HepG2 (cell line): ENCODE results near the gene PDE9A. TPM values are rescaled to one million over a fixed set of nuclear protein-coding genes. Genes with fewer than 3 reads are reported as not detected.
A peak's percentile ranks its signal among the peaks of the same experiment; 100 is the strongest.

Experiments
- ATRX ChIP-seq: sonication (generic); formaldehyde crosslinking; IDR thresholded peaks from 2 replicates; pipeline ENCODE4 v1.4.0; 2020; ENCODE audit warnings: missing genetic modification reagents, borderline replicate concordance
- HDAC1 ChIP-seq: sonication (generic); formaldehyde crosslinking; IDR thresholded peaks from 2 replicates; pipeline ENCODE4 v1.5.1; 2020; ENCODE audit warnings: mild to moderate bottlenecking, missing genetic modification reagents
- KMT2A ChIP-seq: sonication (generic); formaldehyde crosslinking; IDR thresholded peaks from 2 replicates; pipeline ENCODE4 v1.4.0; 2020; ENCODE audit warnings: missing genetic modification reagents
- RELA ChIP-seq: sonication (generic); formaldehyde crosslinking; IDR thresholded peaks from 2 replicates; pipeline ENCODE4 v1.4.0; 2020; ENCODE audit warnings: missing genetic modification reagents
- SKI ChIP-seq: fragments of 450-650 bp; IDR thresholded peaks from one replicate; pipeline ENCODE4 v1.6.1; 2018; ENCODE audit warnings: mild to moderate bottlenecking; ENCODE audit not compliant: partially characterized antibody
- STAG1 ChIP-seq: sonication (generic); formaldehyde crosslinking; IDR thresholded peaks from 2 replicates; pipeline ENCODE4 v1.4.0; 2020; ENCODE audit warnings: missing genetic modification reagents
- ZBTB1 ChIP-seq: sonication (generic); formaldehyde crosslinking; IDR thresholded peaks from 2 replicates; pipeline ENCODE4 v1.4.0; 2020; ENCODE audit warnings: missing genetic modification reagents, borderline replicate concordance
- ZFP1 ChIP-seq: IDR thresholded peaks from 2 replicates; pipeline ENCODE4 v1.6.1; 2016
- ZNF235 ChIP-seq: sonication (generic); formaldehyde crosslinking; IDR thresholded peaks from 2 replicates; pipeline ENCODE4 v1.8.1; 2023; ENCODE audit warnings: mild to moderate bottlenecking, missing genetic modification reagents, borderline replicate concordance
- ZNF547 ChIP-seq: sonication (generic); formaldehyde crosslinking; IDR thresholded peaks from 2 replicates; pipeline ENCODE4 v1.5.1; 2020; ENCODE audit warnings: mild to moderate bottlenecking, missing genetic modification reagents
- ZSCAN29 ChIP-seq: sonication (generic); formaldehyde crosslinking; conservative IDR thresholded peaks from 2 replicates; pipeline ENCODE4 v1.4.0; 2020; ENCODE audit warnings: mild to moderate bottlenecking, missing genetic modification reagents
- polyA plus RNA-seq, 8 experiments: library from polyadenylated mRNA; depleted of rRNA in 3 of 8; stranded (reverse) in 7 of 8; unstranded in 1 of 8; fragments of >200 nt; fragmentation: Illumina TruSeq in 4 of 8; extraction: Trizol in 4 of 8; gene quantifications; 2 replicates each; pipeline versions ENCODE4 v1.2.1 to v1.2.3, GENCODE V29; 2011 to 2016; ENCODE audit warnings: low read depth in 4 of 8, missing spikeins in 1 of 8, mixed read lengths in 1 of 8; ENCODE audit not compliant: insufficient read depth in 1 of 8
- total RNA-seq, 5 experiments: library from RNA; depleted of rRNA; stranded (reverse); fragments of >200 nt; fragmentation: Illumina TruSeq; extraction: Trizol; gene quantifications; 2 replicates each; pipeline ENCODE4 v1.2.3, GENCODE V29; 2016; ENCODE audit warnings: low read depth in 1 of 5
- TF ChIP-seq, protein P1 (sequence below), 2 experiments: fragments of 450-650 bp in 1 of 2; sonication (generic) in 1 of 2; formaldehyde crosslinking in 1 of 2; IDR thresholded peaks; 2 replicates each; pipeline versions ENCODE4 v1.6.1 to v1.8.0; 2016 to 2022; ENCODE audit warnings: antibody characterized with exemption in 1 of 2, mild to moderate bottlenecking in 1 of 2, missing genetic modification reagents in 1 of 2
- TF ChIP-seq, protein P2 (sequence below): sonication (generic); formaldehyde crosslinking; IDR thresholded peaks from 2 replicates; pipeline ENCODE4 v1.4.0; 2020; ENCODE audit warnings: missing genetic modification reagents
- TF ChIP-seq, protein P3 (sequence below): IDR thresholded peaks from 2 replicates; pipeline ENCODE4 v1.6.1; 2018; ENCODE audit warnings: missing genetic modification reagents, mild to moderate bottlenecking, missing compliant biosample characterization
- TF ChIP-seq, protein P4 (sequence below): sonication (generic); formaldehyde crosslinking; IDR thresholded peaks from 2 replicates; pipeline ENCODE4 v1.4.0; 2020; ENCODE audit warnings: low read depth, missing genetic modification reagents

Gene PDE9A
- total and polyA plus RNA-seq, 2 of the 13 experiments (the other 11 are each of a cell fraction or from before 2014, with no cell fraction given) = 4.6 to 19.7 TPM

DNA sequence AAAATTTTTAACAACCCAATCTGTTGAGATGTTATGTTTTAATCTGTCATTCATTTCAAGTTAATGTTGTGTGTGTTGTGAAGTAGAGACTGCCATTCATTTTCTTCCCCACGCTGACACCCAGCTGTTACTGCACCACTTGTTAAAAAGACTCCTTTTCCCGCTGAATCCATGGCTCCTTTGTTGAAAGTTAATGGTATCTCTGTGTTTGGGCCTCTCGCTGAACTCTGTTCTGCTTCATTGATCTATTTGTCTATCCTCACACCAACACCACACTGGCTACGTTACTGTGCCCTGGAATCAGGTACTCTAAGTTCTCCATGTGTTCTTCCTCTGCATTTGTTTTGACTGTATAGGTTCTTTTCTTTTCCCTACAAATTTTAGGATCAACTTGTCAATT lies 58.2 kb downstream of the PDE9A start (continued):
- TF ChIP-seq, protein P1, sequence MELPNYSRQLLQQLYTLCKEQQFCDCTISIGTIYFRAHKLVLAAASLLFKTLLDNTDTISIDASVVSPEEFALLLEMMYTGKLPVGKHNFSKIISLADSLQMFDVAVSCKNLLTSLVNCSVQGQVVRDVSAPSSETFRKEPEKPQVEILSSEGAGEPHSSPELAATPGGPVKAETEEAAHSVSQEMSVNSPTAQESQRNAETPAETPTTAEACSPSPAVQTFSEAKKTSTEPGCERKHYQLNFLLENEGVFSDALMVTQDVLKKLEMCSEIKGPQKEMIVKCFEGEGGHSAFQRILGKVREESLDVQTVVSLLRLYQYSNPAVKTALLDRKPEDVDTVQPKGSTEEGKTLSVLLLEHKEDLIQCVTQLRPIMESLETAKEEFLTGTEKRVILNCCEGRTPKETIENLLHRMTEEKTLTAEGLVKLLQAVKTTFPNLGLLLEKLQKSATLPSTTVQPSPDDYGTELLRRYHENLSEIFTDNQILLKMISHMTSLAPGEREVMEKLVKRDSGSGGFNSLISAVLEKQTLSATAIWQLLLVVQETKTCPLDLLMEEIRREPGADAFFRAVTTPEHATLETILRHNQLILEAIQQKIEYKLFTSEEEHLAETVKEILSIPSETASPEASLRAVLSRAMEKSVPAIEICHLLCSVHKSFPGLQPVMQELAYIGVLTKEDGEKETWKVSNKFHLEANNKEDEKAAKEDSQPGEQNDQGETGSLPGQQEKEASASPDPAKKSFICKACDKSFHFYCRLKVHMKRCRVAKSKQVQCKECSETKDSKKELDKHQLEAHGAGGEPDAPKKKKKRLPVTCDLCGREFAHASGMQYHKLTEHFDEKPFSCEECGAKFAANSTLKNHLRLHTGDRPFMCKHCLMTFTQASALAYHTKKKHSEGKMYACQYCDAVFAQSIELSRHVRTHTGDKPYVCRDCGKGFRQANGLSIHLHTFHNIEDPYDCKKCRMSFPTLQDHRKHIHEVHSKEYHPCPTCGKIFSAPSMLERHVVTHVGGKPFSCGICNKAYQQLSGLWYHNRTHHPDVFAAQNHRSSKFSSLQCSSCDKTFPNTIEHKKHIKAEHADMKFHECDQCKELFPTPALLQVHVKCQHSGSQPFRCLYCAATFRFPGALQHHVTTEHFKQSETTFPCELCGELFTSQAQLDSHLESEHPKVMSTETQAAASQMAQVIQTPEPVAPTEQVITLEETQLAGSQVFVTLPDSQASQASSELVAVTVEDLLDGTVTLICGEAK (IDR thresholded peaks at IDR 0.05) = no peak
- TF ChIP-seq, protein P1 (CRISPR knock-in tag; IDR thresholded peaks at IDR 0.05) = no peak
- TF ChIP-seq ZSCAN29 (CRISPR knock-in tag) (peak; percentile 43; the same call in 1 of the 2 replicates), ATRX (CRISPR knock-in tag) (no peak), ZNF235 (CRISPR knock-in tag) (no peak), STAG1 (CRISPR knock-in tag) (peak; percentile 33; the same call in 1 of the 2 replicates), RELA (CRISPR knock-in tag) (no peak), KMT2A (no peak), SKI (peak; percentile 49), ZBTB1 (CRISPR knock-in tag) (no peak), HDAC1 (CRISPR knock-in tag) (peak; percentile 76), ZFP1 (CRISPR knock-in tag) (0 out of 2 replicates have a peak, but pooled peaks have one; percentile 28), ZNF547 (CRISPR knock-in tag) (no peak)
- TF ChIP-seq, protein P2, sequence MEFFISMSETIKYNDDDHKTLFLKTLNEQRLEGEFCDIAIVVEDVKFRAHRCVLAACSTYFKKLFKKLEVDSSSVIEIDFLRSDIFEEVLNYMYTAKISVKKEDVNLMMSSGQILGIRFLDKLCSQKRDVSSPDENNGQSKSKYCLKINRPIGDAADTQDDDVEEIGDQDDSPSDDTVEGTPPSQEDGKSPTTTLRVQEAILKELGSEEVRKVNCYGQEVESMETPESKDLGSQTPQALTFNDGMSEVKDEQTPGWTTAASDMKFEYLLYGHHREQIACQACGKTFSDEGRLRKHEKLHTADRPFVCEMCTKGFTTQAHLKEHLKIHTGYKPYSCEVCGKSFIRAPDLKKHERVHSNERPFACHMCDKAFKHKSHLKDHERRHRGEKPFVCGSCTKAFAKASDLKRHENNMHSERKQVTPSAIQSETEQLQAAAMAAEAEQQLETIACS (CRISPR knock-in tag) = no peak
- TF ChIP-seq, protein P3, sequence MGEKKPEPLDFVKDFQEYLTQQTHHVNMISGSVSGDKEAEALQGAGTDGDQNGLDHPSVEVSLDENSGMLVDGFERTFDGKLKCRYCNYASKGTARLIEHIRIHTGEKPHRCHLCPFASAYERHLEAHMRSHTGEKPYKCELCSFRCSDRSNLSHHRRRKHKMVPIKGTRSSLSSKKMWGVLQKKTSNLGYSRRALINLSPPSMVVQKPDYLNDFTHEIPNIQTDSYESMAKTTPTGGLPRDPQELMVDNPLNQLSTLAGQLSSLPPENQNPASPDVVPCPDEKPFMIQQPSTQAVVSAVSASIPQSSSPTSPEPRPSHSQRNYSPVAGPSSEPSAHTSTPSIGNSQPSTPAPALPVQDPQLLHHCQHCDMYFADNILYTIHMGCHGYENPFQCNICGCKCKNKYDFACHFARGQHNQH (CRISPR knock-in tag) = no peak; the same call in none of the 2 replicates
- TF ChIP-seq, protein P4, sequence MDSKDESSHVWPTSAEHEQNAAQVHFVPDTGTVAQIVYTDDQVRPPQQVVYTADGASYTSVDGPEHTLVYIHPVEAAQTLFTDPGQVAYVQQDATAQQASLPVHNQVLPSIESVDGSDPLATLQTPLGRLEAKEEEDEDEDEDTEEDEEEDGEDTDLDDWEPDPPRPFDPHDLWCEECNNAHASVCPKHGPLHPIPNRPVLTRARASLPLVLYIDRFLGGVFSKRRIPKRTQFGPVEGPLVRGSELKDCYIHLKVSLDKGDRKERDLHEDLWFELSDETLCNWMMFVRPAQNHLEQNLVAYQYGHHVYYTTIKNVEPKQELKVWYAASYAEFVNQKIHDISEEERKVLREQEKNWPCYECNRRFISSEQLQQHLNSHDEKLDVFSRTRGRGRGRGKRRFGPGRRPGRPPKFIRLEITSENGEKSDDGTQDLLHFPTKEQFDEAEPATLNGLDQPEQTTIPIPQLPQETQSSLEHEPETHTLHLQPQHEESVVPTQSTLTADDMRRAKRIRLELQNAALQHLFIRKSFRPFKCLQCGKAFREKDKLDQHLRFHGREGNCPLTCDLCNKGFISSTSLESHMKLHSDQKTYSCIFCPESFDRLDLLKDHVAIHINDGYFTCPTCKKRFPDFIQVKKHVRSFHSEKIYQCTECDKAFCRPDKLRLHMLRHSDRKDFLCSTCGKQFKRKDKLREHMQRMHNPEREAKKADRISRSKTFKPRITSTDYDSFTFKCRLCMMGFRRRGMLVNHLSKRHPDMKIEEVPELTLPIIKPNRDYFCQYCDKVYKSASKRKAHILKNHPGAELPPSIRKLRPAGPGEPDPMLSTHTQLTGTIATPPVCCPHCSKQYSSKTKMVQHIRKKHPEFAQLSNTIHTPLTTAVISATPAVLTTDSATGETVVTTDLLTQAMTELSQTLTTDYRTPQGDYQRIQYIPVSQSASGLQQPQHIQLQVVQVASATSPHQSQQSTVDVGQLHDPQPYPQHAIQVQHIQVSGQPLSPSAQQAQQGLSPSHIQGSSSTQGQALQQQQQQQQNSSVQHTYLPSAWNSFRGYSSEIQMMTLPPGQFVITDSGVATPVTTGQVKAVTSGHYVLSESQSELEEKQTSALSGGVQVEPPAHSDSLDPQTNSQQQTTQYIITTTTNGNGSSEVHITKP (CRISPR knock-in tag) = 0 out of 2 replicates have a peak, but pooled peaks have one; percentile 34
